GM12891 (cell line): ENCODE results near the gene TRIM63.

Experiments
- DNase-seq: peaks from one replicate; pipeline ENCODE4 v3.0.0; 2011; ENCODE audit warnings: low spot score; ENCODE audit not compliant: insufficient read length
- FAIRE-seq: peaks from 2 replicates; lab custom pipeline; 2011; peaks lifted over from hg19 to GRCh38; lab: Jason Lieb, UNC
- PAX5 ChIP-seq: IDR thresholded peaks from 2 replicates; pipeline ENCODE4 v1.6.1; 2011; ENCODE audit warnings: low read length, moderate library complexity, mild to moderate bottlenecking; ENCODE audit not compliant: insufficient read depth, severe bottlenecking
- POLR2A ChIP-seq: IDR thresholded peaks from 2 replicates; pipeline ENCODE4 v1.6.1; 2011; ENCODE audit warnings: low read depth, low read length, control low read depth
- POLR2AphosphoS5 ChIP-seq: IDR thresholded peaks from 2 replicates; pipeline ENCODE4 v1.6.1; 2011; ENCODE audit warnings: low read depth, low read length, control low read depth
- POU2F2 ChIP-seq: IDR thresholded peaks from 2 replicates; pipeline ENCODE4 v1.6.1; 2011; ENCODE audit warnings: low read depth, mild to moderate bottlenecking, control low read depth, low read length, moderate library complexity
- SPI1 ChIP-seq: IDR thresholded peaks from 2 replicates; pipeline ENCODE4 v1.6.1; 2011; ENCODE audit warnings: low read depth, low read length, control low read depth
- TAF1 ChIP-seq: IDR thresholded peaks from 2 replicates; pipeline ENCODE4 v1.6.1; 2011; ENCODE audit warnings: low read depth, low read length, control low read depth

The TRIM63 gene

GRCh38 chr1:26084844-26085243 lies 17.4 kb upstream of the TRIM63 start:
- DNase-seq (no peak), FAIRE-seq (no peak)
- TF ChIP-seq POLR2AphosphoS5 (no peak), POU2F2 (no peak), SPI1 (no peak), TAF1 (no peak)

GRCh38 chr1:26084091-26084561 lies 16.7 kb upstream of the TRIM63 start:
- DNase-seq (no peak), FAIRE-seq (no peak)
- TF ChIP-seq PAX5 (no peak), POLR2AphosphoS5 (no peak), TAF1 (no peak), POU2F2 (no peak), POLR2A (no peak), SPI1 (no peak)

GRCh38 chr1:26083208-26083607 lies 15.8 kb upstream of the TRIM63 start:
- TF ChIP-seq PAX5 (no peak), POLR2A (no peak), POU2F2 (no peak), TAF1 (no peak), POLR2AphosphoS5 (no peak), SPI1 (no peak)
- FAIRE-seq (no peak), DNase-seq (no peak)

GRCh38 chr1:26082020-26082350 lies 14.6 kb upstream of the TRIM63 start:
- no peak for TF ChIP-seq SPI1
- no peak for FAIRE-seq
- DNase-seq = no peak

- DNase-seq (no peak), FAIRE-seq (no peak)
- TF ChIP-seq POLR2AphosphoS5 (no peak), TAF1 (no peak), PAX5 (no peak), SPI1 (no peak), POLR2A (no peak), POU2F2 (no peak)
These were observed 14.0 kb upstream of the TRIM63 start for GRCh38 chr1:26081267-26082019.

GRCh38 chr1:26079960-26080814 lies 12.8 kb upstream of the TRIM63 start:
- DNase-seq (no peak), FAIRE-seq (no peak)
- no peak for TF ChIP-seq PAX5
- no peak for TF ChIP-seq POLR2A
- no peak for TF ChIP-seq POU2F2
- no peak for TF ChIP-seq SPI1
- TF ChIP-seq POLR2AphosphoS5 = no peak
- TF ChIP-seq TAF1 = no peak

GRCh38 chr1:26079178-26079563 lies 11.7 kb upstream of the TRIM63 start:
- TF ChIP-seq SPI1 (no peak), PAX5 (no peak), POLR2AphosphoS5 (no peak), POU2F2 (no peak), POLR2A (no peak), TAF1 (no peak)
- DNase-seq (no peak), FAIRE-seq (no peak)

- no peak for FAIRE-seq
- TF ChIP-seq POLR2A (no peak), PAX5 (no peak), POLR2AphosphoS5 (no peak), POU2F2 (no peak), TAF1 (no peak), SPI1 (no peak)
- no peak for DNase-seq
These were observed 11.1 kb upstream of the TRIM63 start for GRCh38 chr1:26078286-26079177.

- no peak for DNase-seq
- FAIRE-seq = no peak
These were observed 10.1 kb upstream of the TRIM63 start for GRCh38 chr1:26077524-26077923.

More at GRCh38 chr1:26077524-26077923, 10.1 kb upstream of the TRIM63 start:
- TF ChIP-seq POU2F2 (no peak), POLR2A (no peak), TAF1 (no peak), SPI1 (no peak), PAX5 (no peak), POLR2AphosphoS5 (no peak)
